ENCODE measurements around the gene CCDC27.

DNA sequence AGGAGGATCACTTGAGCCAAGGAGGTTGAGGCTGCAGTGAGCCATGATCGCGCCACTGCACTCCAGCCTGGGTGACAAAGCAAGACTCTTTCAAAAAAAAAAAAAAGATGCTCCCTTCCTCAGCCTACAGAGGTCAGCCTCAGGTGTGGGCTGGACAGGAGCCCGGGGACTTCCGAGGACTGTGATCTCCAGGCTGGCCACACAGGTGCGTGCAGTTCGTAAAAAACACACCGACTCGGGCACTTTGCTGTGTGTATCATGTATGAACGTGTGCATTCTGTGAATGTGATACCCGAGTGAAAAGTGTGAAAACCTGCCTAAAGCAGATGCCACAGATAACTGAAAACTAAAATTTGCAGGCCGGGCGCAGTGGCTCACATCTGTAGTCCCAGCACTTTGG is 8.4 kb upstream of the CCDC27 start:
- TF ChIP-seq, protein P1, sequence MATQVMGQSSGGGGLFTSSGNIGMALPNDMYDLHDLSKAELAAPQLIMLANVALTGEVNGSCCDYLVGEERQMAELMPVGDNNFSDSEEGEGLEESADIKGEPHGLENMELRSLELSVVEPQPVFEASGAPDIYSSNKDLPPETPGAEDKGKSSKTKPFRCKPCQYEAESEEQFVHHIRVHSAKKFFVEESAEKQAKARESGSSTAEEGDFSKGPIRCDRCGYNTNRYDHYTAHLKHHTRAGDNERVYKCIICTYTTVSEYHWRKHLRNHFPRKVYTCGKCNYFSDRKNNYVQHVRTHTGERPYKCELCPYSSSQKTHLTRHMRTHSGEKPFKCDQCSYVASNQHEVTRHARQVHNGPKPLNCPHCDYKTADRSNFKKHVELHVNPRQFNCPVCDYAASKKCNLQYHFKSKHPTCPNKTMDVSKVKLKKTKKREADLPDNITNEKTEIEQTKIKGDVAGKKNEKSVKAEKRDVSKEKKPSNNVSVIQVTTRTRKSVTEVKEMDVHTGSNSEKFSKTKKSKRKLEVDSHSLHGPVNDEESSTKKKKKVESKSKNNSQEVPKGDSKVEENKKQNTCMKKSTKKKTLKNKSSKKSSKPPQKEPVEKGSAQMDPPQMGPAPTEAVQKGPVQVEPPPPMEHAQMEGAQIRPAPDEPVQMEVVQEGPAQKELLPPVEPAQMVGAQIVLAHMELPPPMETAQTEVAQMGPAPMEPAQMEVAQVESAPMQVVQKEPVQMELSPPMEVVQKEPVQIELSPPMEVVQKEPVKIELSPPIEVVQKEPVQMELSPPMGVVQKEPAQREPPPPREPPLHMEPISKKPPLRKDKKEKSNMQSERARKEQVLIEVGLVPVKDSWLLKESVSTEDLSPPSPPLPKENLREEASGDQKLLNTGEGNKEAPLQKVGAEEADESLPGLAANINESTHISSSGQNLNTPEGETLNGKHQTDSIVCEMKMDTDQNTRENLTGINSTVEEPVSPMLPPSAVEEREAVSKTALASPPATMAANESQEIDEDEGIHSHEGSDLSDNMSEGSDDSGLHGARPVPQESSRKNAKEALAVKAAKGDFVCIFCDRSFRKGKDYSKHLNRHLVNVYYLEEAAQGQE (IDR thresholded peaks at IDR 0.05; ENCODE audit: borderline replicate concordance in 1 of 2, low read depth in 1 of 2, low read length in 2 of 2), result no peak
- TF ChIP-seq, protein P2, sequence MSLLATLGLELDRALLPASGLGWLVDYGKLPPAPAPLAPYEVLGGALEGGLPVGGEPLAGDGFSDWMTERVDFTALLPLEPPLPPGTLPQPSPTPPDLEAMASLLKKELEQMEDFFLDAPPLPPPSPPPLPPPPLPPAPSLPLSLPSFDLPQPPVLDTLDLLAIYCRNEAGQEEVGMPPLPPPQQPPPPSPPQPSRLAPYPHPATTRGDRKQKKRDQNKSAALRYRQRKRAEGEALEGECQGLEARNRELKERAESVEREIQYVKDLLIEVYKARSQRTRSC (CRISPR knock-in tag; IDR thresholded peaks at IDR 0.05; ENCODE audit: low read depth), result no peak
- TF ChIP-seq MTA1 (CRISPR knock-in tag; IDR thresholded peaks at IDR 0.05; ENCODE audit: borderline replicate concordance) (no peak), STAT6 (CRISPR knock-in tag; IDR thresholded peaks at IDR 0.05; ENCODE audit: borderline replicate concordance) (no peak), SP1 (IDR thresholded peaks at IDR 0.05) (no peak), SP1 (CRISPR knock-in tag; IDR thresholded peaks at IDR 0.05) (no peak), ZNF274 (CRISPR knock-in tag; IDR thresholded peaks at IDR 0.05) (no peak), MIXL1 (CRISPR knock-in tag; IDR thresholded peaks at IDR 0.05) (no peak), FOXA1 (IDR thresholded peaks at IDR 0.05) (no peak), FOXA1 (CRISPR knock-in tag; IDR thresholded peaks at IDR 0.05) (no peak), SRF (IDR thresholded peaks at IDR 0.05; ENCODE audit: low read depth, low read length) (no peak), BHLHE40 (IDR thresholded peaks at IDR 0.05; ENCODE audit: low read length) (no peak)
- TF ChIP-seq, protein P3, sequence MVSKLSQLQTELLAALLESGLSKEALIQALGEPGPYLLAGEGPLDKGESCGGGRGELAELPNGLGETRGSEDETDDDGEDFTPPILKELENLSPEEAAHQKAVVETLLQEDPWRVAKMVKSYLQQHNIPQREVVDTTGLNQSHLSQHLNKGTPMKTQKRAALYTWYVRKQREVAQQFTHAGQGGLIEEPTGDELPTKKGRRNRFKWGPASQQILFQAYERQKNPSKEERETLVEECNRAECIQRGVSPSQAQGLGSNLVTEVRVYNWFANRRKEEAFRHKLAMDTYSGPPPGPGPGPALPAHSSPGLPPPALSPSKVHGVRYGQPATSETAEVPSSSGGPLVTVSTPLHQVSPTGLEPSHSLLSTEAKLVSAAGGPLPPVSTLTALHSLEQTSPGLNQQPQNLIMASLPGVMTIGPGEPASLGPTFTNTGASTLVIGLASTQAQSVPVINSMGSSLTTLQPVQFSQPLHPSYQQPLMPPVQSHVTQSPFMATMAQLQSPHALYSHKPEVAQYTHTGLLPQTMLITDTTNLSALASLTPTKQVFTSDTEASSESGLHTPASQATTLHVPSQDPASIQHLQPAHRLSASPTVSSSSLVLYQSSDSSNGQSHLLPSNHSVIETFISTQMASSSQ (IDR thresholded peaks at IDR 0.05; ENCODE audit: low read depth), result no peak
- TF ChIP-seq, protein P3 (CRISPR knock-in tag; IDR thresholded peaks at IDR 0.05; ENCODE audit: borderline replicate concordance), result no peak
- TF ChIP-seq, protein P4, sequence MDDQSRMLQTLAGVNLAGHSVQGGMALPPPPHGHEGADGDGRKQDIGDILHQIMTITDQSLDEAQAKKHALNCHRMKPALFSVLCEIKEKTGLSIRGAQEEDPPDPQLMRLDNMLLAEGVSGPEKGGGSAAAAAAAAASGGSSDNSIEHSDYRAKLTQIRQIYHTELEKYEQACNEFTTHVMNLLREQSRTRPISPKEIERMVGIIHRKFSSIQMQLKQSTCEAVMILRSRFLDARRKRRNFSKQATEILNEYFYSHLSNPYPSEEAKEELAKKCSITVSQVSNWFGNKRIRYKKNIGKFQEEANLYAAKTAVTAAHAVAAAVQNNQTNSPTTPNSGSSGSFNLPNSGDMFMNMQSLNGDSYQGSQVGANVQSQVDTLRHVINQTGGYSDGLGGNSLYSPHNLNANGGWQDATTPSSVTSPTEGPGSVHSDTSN (CRISPR knock-in tag; IDR thresholded peaks at IDR 0.05; ENCODE audit: borderline replicate concordance), result no peak
- TF ChIP-seq, protein P5, sequence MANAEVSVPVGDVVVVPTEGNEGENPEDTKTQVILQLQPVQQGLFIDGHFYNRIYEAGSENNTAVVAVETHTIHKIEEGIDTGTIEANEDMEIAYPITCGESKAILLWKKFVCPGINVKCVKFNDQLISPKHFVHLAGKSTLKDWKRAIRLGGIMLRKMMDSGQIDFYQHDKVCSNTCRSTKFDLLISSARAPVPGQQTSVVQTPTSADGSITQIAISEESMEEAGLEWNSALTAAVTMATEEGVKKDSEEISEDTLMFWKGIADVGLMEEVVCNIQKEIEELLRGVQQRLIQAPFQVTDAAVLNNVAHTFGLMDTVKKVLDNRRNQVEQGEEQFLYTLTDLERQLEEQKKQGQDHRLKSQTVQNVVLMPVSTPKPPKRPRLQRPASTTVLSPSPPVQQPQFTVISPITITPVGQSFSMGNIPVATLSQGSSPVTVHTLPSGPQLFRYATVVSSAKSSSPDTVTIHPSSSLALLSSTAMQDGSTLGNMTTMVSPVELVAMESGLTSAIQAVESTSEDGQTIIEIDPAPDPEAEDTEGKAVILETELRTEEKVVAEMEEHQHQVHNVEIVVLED (CRISPR knock-in tag; IDR thresholded peaks at IDR 0.05; ENCODE audit: borderline replicate concordance), result no peak
